ENCODE measurements around the gene FICD. TPM values are rescaled to one million over a fixed set of nuclear protein-coding genes. Genes with fewer than 3 reads are reported as not detected.
A peak's percentile ranks its signal among the peaks of the same experiment; 100 is the strongest.

Gene FICD
- total and polyA plus RNA-seq, 2 donors (not counting 1 experiment from before 2014, with no cell fraction given): 1.2 to 9.1 TPM

- peak overlapping the region in 1 of 2 donors; percentile 86 for H3K27ac ChIP-seq (ENCODE audit: low read length in 2 of 2)
Observed at GRCh38 chr12:108564724-108565123, 49.6 kb downstream of the FICD start.

More at GRCh38 chr12:108564724-108565123, 49.6 kb downstream of the FICD start:
- Mint-ChIP-seq H3K4me1 (peaks cover 81% of the 10 kb centered on the region), H3K27ac (no peak overlapping the region), H3K9me3 (ENCODE audit: insufficient read depth) (no peaks in the 10 kb centered on the region), H3K27me3 (no peaks in the 10 kb centered on the region), H3K4me3 (no peak overlapping the region)
- ChIA-PET POLR2A (interaction anchor here (0.5 to 1.1 kb wide), 2 partner anchors 53 to 67 kb away, joined by 3 to 6 read pairs; no protein-coding TSS in a partner anchor), CTCF (interaction anchor here (0.6 to 19.8 kb wide), 16 partner anchors 10 to 528 kb away, joined by 3 to 424 read pairs (median 4); partner anchors contain the start of gene SELPLG)
- TF ChIP-seq EZH2 (IDR thresholded peaks at IDR 0.05; ENCODE audit: borderline replicate concordance, insufficient read depth, low read depth, low read length, poor library complexity, severe bottlenecking): no peak
- no peak for TF ChIP-seq CTCF (IDR thresholded peaks at IDR 0.05)
- Histone ChIP-seq H3K27me3 (replicated peaks in 1 of 4; ENCODE audit: control extremely low read depth in 1 of 4, control insufficient read depth in 3 of 4, insufficient read depth in 4 of 4, low read length in 3 of 4) (no peaks in the 10 kb centered on the region), H3K79me2 (ENCODE audit: control insufficient read depth, insufficient read depth, low read length) (peaks cover 37% of the 10 kb centered on the region), H3K9ac (ENCODE audit: low read length) (no peak overlapping the region), H3K9me3 (ENCODE audit: control extremely low read depth in 1 of 3, control insufficient read depth in 2 of 3, insufficient read depth in 1 of 3, low read length in 2 of 3) (no peaks in the 10 kb centered on the region), H2AFZ (ENCODE audit: insufficient read depth, low read depth, low read length, poor library complexity, severe bottlenecking) (no peak overlapping the region), H3K4me2 (replicated peaks; ENCODE audit: low read depth, low read length, poor library complexity, severe bottlenecking) (no peak overlapping the region), H3K4me1 (ENCODE audit: control insufficient read depth in 2 of 2, insufficient read depth in 2 of 2, low read length in 2 of 2) (peaks cover 57 to 67% of the 10 kb centered on the region in 2 donors), H3K4me3 (ENCODE audit: control extremely low read depth in 1 of 5, extremely low read depth in 1 of 5, insufficient read depth in 1 of 5, low read depth in 2 of 5, low read length in 4 of 5) (no peak overlapping the region), H3K36me3 (replicated peaks in 1 of 2; ENCODE audit: control extremely low read depth in 1 of 2, control insufficient read depth in 1 of 2, extremely low read depth in 1 of 2, insufficient read depth in 2 of 2, low read length in 1 of 2) (peaks cover 19 to 55% of the 10 kb centered on the region in 2 experiments), H4K20me1 (ENCODE audit: control insufficient read depth, insufficient read depth, low read length, poor library complexity, severe bottlenecking) (peaks cover 11% of the 10 kb centered on the region)
- intact Hi-C loops (cut with micrococcal nuclease): loop anchor here (5.0 kb wide), 1 partner anchor 1148 kb away; the partner anchor contains the start of gene FAM222A
- no peak for DNase-seq
- no peak for ATAC-seq (ENCODE audit: low read depth)
